Activated naive CD8-positive, alpha-beta T cell treated with anti-CD3 and anti-CD28 coated beads, Interleukin-2, amount 50 U/mL, for 24 hours (primary cell): Measurements from ENCODE around the gene RPL15.
"Not testable (repeated sequence)": the region's sequence is repeated elsewhere in the genome, so short reads cannot be mapped to it uniquely, and the experiment has no call there.

Experiments used
- ATAC-seq: fragments of 150-1000 bp; cut with Tn5 transposase; one replicate; pipeline ENCODE4 v1.10.0; 2021
- DNase-seq: peaks from one replicate; pipeline ENCODE4 v3.0.0; 2021
- H3K27ac Mint-ChIP-seq: one replicate; pipeline ENCODE4 v1.8.0; 2021; ENCODE audit warnings: mild to moderate bottlenecking, mixed read lengths
- H3K27me3 Mint-ChIP-seq: one replicate; pipeline ENCODE4 v1.8.0; 2021; ENCODE audit warnings: mixed read lengths
- H3K36me3 Mint-ChIP-seq: one replicate; pipeline ENCODE4 v1.8.0; 2021; ENCODE audit warnings: low read depth, mixed read lengths
- H3K4me1 Mint-ChIP-seq: one replicate; pipeline ENCODE4 v1.8.0; 2021; ENCODE audit warnings: mixed read lengths
- H3K4me3 Mint-ChIP-seq: one replicate; pipeline ENCODE4 v1.8.0; 2021; ENCODE audit warnings: mild to moderate bottlenecking, moderate library complexity, mixed read lengths
- H3K9me3 Mint-ChIP-seq: one replicate; pipeline ENCODE4 v1.8.0; 2021; ENCODE audit warnings: mixed read lengths

RPL15 gene

DNA sequence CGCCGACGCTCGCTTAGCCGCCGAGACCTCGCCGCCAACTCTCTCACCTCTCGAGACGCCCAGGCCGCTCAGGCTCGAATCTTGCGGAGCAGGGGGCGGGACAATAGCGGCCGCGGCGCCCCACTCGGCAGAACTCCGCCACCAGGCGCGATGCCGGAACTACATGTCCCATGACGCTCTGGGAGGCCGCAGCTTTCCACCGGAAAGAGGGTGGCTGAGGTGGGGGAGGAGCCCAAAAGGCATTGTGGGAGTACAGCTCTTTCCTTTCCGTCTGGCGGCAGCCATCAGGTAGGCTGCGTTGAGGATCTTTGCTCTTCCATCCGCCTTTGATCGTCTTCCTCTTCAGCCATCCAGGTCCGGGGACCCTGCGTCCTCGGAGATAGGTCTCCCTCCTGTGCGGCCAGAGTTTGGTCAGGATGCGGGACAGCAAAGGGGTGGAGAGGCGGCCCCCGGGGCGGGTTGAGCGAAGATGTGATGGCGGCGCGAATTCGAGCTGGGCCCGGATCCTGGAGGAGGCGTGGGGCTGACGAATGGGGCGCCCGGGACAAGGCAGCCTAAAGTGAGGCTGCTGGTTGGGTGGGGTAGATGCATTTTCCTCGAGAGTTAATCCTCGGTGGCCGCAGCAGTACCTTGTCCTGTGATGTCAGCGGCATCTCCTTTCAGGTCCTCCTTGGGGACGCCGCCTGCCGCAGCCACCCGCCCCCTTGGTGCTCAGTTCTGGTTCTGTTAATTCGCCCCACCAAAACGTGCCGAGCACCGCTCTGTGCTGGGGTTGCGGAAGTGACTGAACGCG is at the start of gene RPL15, which contains the start of gene NKIRAS1:
RPL15 (plus strand) TSS at position 247 of the 793 bp plus-strand sequence. CDS start 728 bp downstream, outside the sequence.
NKIRAS1 (minus strand) TSS at position 105 of the 793 bp plus-strand sequence. CDS start 6,086 bp downstream, outside the sequence.
- Mint-ChIP-seq H3K27ac (peak within 1 kb of the TSS; percentile 99), H3K36me3 (peaks cover 54% of the 10 kb centered on the region), H3K27me3 (no peaks in the 10 kb centered on the region), H3K4me1 (peaks cover 45% of the 10 kb centered on the region), H3K4me3 (peak within 1 kb of the TSS; percentile 99), H3K9me3 (no peaks in the 10 kb centered on the region)
- DNase-seq, result peak; percentile 96
- peak; percentile 95 for ATAC-seq

DNA sequence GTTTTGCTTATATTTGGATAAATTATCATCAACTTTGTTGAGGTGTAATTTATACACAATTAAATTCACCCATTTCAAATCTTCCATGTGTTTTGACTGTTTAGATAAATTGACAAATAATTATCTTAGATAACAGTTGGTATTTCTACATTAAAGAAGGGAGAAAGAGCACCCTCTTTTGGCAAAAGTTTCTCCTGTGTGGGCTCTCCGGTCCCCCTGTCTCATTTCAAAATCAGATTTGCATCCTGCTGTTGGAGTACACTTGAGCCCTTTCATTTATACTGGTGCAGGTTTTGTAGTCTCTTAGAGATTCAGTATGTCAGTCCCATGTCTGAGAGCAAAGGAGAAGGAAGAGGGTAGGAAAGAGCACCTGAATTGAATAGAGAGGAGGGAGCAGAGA is 49.5 kb upstream of the RPL15 start:
- no peak overlapping the region for H3K27ac Mint-ChIP-seq
- peaks cover 10% of the 10 kb centered on the region for H3K4me1 Mint-ChIP-seq
- H3K9me3 Mint-ChIP-seq, result no peaks in the 10 kb centered on the region
- H3K4me3 Mint-ChIP-seq, result no peak overlapping the region
- no peaks in the 10 kb centered on the region for H3K27me3 Mint-ChIP-seq
- DNase-seq (no peak), ATAC-seq (no peak)
- H3K36me3 Mint-ChIP-seq, result peaks cover 2% of the 10 kb centered on the region

DNA sequence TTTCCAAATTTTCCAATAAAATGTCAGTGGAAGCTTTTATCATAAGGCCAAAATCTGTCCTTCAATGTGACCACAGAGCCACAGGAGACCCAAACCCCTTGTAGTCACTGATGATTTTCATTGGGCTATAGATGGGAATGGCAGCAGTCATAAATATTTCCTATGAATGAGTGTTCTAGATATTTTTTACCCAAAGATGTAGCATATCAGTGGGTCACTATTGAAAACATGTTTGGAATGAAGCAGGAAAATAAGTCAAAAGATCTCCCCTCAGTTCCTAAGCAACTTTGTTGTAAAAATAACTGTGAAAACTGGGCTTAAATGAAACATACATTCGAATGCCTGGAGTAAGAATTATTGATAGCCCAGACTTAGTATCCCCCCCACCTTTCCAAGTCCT is 49.1 kb upstream of the RPL15 start:
- Mint-ChIP-seq H3K9me3 (no peaks in the 10 kb centered on the region), H3K4me1 (peaks cover 10% of the 10 kb centered on the region), H3K27ac (no peak overlapping the region), H3K36me3 (peaks cover 2% of the 10 kb centered on the region), H3K4me3 (no peak overlapping the region), H3K27me3 (no peaks in the 10 kb centered on the region)
- ATAC-seq, result no peak
- DNase-seq, result no peak

DNA sequence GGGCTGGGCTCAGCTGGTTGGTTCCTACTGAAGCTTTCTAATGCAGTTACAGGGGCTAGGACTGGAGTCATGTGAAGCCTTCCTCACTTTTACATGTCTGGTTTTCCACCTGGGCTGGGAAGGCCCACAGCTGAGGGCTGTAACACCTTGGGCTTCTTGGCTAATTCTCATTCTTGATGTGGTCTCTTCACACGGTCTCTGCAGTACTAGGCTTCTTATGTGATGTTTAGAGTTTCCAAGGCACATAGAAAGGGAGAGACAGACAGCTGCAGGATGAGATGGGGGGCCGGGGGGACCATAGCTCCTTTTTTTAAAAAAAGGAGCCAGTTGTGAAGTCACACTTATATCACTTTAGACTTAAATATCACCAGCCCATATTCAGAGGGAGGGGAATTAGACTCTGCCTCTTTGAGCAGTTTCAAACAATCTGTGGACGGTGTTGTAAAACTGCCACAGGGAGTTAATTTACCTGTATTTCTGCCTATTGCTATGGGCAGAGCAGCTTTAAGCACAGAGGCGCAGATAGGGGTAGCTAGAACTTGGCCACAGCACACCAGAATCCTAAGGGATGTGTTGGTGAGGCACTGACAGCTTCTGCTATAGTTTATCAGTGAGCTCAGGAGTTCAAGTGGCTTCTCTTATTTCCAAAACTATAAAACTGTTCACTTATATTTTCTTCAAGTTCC is 46.8 kb upstream of the RPL15 start:
- DNase-seq (no peak), ATAC-seq (no peak)
- no peaks in the 10 kb centered on the region for H3K27me3 Mint-ChIP-seq
- no peaks in the 10 kb centered on the region for H3K36me3 Mint-ChIP-seq
- no peaks in the 10 kb centered on the region for H3K9me3 Mint-ChIP-seq
- H3K4me1 Mint-ChIP-seq, result peaks cover 10% of the 10 kb centered on the region
- no peak overlapping the region for H3K4me3 Mint-ChIP-seq
- H3K27ac Mint-ChIP-seq, result no peak overlapping the region

DNA sequence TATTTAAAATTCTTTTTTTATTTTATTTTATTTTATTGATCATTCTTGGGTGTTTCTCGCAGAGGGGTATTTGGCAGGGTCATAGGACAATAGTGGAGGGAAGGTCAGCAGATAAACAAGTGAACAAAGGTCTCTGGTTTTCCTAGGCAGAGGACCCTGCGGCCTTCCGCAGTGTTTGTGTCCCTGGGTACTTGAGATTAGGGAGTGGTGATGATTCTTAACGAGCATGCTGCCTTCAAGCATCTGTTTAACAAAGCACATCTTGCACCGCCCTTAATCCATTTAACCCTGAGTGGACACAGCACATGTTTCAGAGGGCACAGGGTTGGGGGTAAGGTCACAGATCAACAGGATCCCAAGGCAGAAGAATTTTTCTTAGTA is 46.3 kb upstream of the RPL15 start:
- H3K9me3 Mint-ChIP-seq, H3K4me1 Mint-ChIP-seq, DNase-seq: not testable (repeated sequence)

DNA sequence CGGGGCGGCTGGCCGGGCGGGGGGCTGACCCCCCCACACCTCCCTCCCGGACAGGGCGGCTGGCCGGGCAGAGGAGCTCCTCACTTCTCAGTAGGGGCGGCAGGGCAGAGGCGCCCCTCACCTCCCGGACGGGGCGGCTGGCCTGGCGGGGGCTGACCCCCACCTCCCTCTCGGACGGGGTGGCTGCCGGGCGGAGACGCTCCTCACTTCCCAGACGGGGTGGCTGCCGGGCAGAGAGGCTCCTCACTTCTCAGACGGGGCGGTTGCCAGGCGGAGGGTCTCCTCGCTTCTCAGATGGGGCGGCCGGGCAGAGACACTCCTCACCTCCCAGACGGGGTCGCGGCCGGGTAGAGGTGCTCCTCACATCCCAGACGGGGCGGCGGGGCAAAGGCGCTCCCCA is 45.6 kb upstream of the RPL15 start:
- not testable (repeated sequence) for H3K27ac Mint-ChIP-seq, H3K4me3 Mint-ChIP-seq, H3K36me3 Mint-ChIP-seq, H3K27me3 Mint-ChIP-seq, ATAC-seq, H3K9me3 Mint-ChIP-seq, H3K4me1 Mint-ChIP-seq, DNase-seq

More for the DNA sequence above, 46.3 kb upstream of the RPL15 start:
- not testable (repeated sequence) for H3K27ac Mint-ChIP-seq, ATAC-seq, H3K36me3 Mint-ChIP-seq, H3K4me3 Mint-ChIP-seq, H3K27me3 Mint-ChIP-seq

DNA sequence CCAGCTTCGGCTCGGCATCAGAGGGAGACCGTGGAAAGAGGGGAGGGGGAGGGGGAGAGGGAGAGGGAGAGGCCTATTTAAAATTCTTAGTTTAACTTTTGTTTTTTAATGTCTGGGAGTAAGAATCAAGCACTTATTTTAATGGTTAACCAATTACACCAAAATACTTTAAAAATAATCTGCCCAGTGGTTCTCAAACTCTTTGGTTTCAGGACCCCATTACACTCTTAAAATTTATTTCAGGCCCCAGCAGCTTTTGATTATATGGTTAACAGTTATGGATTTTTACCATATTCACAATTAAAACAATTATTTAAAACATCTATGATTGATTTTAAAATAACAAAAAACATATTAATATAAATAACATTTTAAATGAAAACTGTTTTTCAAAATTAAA is 44.6 kb upstream of the RPL15 start:
- no peak overlapping the region for H3K27ac Mint-ChIP-seq
- ATAC-seq (no peak), DNase-seq (no peak)
- no peaks in the 10 kb centered on the region for H3K36me3 Mint-ChIP-seq
- no peak overlapping the region for H3K4me3 Mint-ChIP-seq
- no peaks in the 10 kb centered on the region for H3K27me3 Mint-ChIP-seq
- no peaks in the 10 kb centered on the region for H3K9me3 Mint-ChIP-seq
- H3K4me1 Mint-ChIP-seq, result peaks cover 7% of the 10 kb centered on the region

DNA sequence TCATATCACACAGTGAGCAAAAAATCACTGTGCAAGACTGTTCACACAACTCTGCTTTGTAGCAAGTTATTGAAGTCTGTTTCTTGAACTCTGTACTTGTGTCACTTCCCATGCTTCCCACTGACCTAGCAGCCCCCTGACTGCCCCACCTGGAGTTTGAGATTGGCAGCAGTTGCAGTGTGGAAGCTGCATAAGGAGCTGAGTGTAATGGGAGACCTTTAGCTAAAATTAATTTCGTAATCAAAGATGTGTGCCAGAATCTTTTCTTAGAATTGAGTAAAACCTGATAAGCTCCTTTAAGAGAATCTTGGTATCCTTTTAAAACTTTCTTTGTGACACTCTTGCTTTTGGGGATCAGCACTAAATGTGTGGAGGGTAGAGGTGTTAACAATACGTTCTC is 43.0 kb upstream of the RPL15 start:
- H3K36me3 Mint-ChIP-seq, result peaks cover 6% of the 10 kb centered on the region
- H3K4me3 Mint-ChIP-seq, result no peak overlapping the region
- no peak for DNase-seq
- ATAC-seq, result no peak
- H3K9me3 Mint-ChIP-seq, result no peaks in the 10 kb centered on the region
- peaks cover 5% of the 10 kb centered on the region for H3K4me1 Mint-ChIP-seq
- H3K27ac Mint-ChIP-seq, result no peak overlapping the region
- no peaks in the 10 kb centered on the region for H3K27me3 Mint-ChIP-seq

DNA sequence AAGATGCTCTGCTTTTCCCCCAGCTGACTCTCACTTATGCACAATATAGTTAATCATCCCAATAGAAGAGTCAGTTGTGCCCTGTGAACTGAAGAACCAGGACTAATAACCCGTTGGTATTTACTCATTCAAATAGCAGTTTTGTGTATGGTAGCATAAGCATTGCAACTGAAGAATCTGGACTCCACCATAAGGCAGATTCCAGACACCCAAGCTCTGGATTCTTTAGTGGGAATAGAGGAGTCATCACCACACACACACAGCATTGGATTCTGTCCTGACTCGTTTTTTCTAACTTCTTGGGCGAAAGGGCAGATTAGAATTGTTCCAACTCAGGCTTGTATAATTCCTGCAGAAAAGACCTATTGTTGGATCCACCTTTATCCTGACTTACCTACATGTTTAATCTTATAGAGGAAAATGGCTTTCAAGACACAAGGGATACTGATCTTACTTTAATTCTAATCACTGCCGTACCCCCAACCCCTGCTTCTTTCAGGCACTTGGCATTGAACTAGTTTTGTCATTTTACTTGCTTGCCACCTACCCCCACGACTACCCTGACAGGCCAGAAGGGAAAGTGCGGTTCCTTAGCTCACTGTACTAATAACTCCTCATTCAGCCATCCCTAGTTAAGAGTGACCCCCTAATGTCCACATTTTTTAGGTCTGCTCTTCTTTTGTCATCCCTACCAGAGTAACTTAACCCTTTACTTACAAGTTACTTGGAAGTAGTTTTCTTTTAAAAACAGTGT is 42.4 kb upstream of the RPL15 start:
- Mint-ChIP-seq H3K36me3 (peaks cover 8% of the 10 kb centered on the region), H3K4me1 (peaks cover 8% of the 10 kb centered on the region), H3K4me3 (no peak overlapping the region), H3K27me3 (no peaks in the 10 kb centered on the region), H3K27ac (no peak overlapping the region), H3K9me3 (no peaks in the 10 kb centered on the region)
- no peak for DNase-seq
- no peak for ATAC-seq

DNA sequence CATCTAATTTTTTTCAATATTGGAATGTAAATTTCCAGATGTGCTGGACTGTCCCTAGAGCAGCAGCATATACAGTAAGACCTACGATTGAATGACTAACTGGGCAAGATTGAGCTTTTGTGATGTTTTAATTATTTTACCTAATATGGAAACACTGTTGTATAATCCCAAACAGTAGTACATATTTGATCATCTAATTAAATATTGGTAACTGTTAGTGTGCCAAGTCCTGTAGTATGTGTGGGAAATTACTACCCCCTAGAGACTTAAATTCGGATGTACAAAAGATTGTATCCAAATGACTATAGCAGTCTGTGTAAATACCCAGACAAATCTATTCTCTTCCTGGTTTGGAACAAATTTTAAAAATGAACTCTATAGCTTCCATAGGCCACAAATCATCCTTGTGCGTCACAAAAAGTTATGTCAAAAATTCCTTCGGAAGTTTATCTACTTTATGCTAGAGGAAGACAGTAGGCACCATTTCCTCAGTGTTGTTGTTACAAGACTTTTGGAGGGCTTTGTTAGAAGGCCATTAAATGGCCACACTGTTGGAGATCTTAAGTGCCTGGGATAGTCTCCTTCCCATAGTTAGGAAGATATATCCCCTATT is 41.7 kb upstream of the RPL15 start:
- DNase-seq (no peak), ATAC-seq (no peak)
- no peaks in the 10 kb centered on the region for H3K9me3 Mint-ChIP-seq
- H3K4me3 Mint-ChIP-seq, result no peak overlapping the region
- H3K27ac Mint-ChIP-seq, result no peak overlapping the region
- no peaks in the 10 kb centered on the region for H3K27me3 Mint-ChIP-seq
- peaks cover 6% of the 10 kb centered on the region for H3K4me1 Mint-ChIP-seq
- H3K36me3 Mint-ChIP-seq, result peaks cover 8% of the 10 kb centered on the region

DNA sequence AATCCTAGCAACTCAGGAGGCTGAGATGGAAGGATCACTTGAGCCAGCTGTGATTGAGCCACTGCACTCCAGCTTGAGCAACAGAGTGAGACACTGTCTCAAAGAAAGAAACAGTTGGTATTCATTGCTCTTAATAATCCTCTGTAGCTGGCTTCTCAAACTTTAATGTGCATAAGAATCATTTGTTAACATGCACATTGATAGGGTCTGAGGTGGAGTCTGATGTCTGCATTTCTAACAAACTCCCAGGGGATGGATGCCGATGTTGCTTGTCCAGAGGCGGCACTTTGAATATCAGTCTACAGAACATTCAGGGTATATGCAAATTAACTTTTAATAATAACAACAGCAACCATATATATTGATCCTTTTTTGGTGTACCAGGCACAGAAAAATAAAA is 40.0 kb upstream of the RPL15 start:
- Mint-ChIP-seq H3K9me3 (no peaks in the 10 kb centered on the region), H3K4me3 (no peak overlapping the region), H3K27me3 (no peaks in the 10 kb centered on the region), H3K4me1 (peaks cover 20% of the 10 kb centered on the region), H3K27ac (no peak overlapping the region), H3K36me3 (peaks cover 15% of the 10 kb centered on the region)
- ATAC-seq (no peak), DNase-seq (no peak)

DNA sequence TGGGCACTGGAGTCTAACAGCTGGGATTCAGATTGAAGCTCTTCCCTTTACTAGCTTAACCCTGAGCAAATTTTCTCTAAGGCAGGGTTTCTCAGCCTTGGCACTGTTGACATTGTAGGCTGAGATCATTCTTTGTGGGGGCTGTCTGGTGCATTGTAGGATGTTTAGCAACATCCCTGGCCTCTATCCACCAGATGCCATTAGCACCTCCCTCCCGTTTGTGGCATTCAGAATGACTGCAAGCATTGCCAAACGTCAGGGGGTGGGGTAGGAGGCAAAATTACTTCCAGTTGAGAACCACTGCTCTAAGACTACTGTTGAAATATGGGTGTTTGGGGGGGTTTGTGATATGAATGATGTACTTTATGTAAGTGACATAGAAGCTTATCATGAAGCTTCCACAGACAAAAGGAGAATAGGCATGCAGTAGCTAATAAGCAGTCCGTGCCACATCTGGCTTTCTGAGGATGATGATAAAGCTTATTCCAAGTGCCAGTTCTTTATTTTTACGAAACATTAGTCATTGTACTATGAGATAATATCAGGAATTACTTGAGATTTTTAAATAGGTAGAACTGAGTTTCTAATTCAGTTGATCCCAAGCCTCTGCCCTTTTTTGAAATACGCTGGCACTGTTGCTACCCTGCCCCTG is 39.5 kb upstream of the RPL15 start:
- ATAC-seq (no peak), DNase-seq (no peak)
- Mint-ChIP-seq H3K4me1 (peaks cover 20% of the 10 kb centered on the region), H3K9me3 (no peaks in the 10 kb centered on the region), H3K4me3 (no peak overlapping the region), H3K36me3 (peaks cover 17% of the 10 kb centered on the region), H3K27me3 (no peaks in the 10 kb centered on the region), H3K27ac (no peak overlapping the region)

DNA sequence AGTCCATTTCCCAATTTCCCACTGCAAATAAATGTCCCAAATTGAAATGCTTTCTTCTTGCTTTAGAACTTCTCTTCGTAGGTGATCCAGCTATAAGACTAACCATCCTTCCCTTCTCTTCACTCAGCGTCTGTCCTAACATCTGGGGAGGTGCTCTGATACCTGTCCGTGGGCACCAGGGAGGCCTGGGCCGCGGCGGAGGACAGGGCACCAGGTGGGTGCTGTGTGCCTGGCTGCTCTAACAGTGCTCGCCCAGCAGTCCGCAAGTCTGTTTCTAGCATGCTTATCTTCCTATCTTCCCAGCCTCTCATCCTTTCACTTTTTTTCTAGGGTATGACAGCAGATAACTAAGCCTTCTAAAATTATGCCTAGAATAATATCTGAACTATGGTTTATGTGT is 37.4 kb upstream of the RPL15 start:
- Mint-ChIP-seq H3K4me3 (no peak overlapping the region), H3K4me1 (peaks cover 18% of the 10 kb centered on the region), H3K36me3 (peaks cover 18% of the 10 kb centered on the region), H3K27ac (no peak overlapping the region), H3K9me3 (no peaks in the 10 kb centered on the region), H3K27me3 (no peaks in the 10 kb centered on the region)
- ATAC-seq (no peak), DNase-seq (no peak)

DNA sequence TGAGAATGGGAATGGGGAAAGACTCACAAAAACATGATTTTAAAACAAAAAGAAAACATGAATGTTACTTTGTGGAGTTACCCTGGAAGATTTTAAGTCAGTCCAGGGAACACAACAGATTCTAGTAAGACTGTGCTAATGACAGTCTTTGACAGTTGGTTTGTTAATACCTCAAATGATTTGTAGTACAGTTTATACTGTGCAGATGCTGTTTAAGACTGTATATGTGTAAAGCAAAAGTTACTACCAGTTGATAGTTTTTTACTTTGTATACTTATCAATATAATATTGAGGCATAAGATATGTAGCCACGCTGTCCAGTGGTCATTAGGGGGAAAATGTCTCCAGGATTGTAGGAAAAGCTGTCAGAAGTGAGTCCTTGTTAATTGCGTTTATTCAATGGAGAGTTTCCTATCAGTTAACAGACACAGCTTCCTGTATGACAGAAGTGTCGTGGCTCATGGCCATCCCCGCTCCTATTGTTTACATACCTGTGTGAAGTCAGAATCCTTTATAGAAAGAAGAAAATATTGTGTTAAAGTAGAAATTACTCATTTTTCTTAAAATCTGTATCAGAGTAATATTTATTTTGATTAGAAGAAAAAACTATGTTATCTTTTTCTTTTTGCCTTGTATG is 36.1 kb upstream of the RPL15 start:
- H3K4me3 Mint-ChIP-seq, result no peak overlapping the region
- peaks cover 17% of the 10 kb centered on the region for H3K4me1 Mint-ChIP-seq
- DNase-seq (no peak), ATAC-seq (no peak)
- H3K27me3 Mint-ChIP-seq, result no peaks in the 10 kb centered on the region
- H3K9me3 Mint-ChIP-seq, result no peaks in the 10 kb centered on the region
- H3K27ac Mint-ChIP-seq, result no peak overlapping the region
- peaks cover 18% of the 10 kb centered on the region for H3K36me3 Mint-ChIP-seq
